Measurements from ENCODE around the gene CLCN6. TPM values are rescaled to one million over a fixed set of nuclear protein-coding genes. Genes with fewer than 3 reads are reported as not detected.

CLCN6 gene
- total RNA-seq, 1 experiment from 2014 or later = 13.7 TPM

DNA sequence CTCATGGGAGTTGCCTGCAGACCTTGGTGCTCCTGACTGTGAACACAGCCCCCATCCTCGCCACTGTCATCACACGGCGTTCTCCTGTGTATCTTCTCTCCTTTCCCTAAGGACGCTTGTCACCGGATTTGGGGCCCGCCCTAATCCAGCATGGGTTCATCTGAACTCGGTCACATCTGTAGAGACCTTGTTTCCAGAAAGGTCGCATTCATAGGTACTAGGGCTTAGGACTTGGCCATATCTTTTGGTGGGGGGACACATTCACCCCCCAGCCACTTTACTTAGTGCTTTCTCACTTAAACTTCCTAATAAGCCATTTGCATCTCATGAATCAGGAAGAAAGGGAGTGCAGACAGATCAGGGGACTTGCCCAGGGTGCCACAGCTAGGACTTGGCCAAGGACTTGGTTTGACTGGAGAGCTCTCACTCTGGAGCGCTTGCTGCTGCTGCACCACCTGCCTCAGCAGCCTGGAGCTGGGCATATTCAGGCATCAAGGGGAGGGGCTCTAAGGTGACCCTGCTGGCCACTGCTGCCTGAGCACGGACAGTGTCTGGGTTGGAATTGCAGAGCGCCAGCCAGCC, 31.9 kb downstream of the CLCN6 start:
- no peak overlapping the region for H3K9ac ChIP-seq (ENCODE audit: low read length)
- intact Hi-C loops (cut with micrococcal nuclease) = loop anchor here (1.0 to 10.0 kb wide), 7 partner anchors 56 to 803 kb away; no protein-coding TSS in a partner anchor
- no peaks in the 10 kb centered on the region for H3K4me1 ChIP-seq (ENCODE audit: control insufficient read depth in 1 of 2, insufficient read depth in 2 of 2, low read length in 2 of 2)
- POLR2A ChIA-PET = interaction anchor here (1.6 kb wide), 1 partner anchor 71 kb away, joined by 9 read pairs; no protein-coding TSS in a partner anchor
- no peaks in the 10 kb centered on the region for H3K9me2 ChIP-seq (ENCODE audit: insufficient read depth)
- CTCF ChIA-PET = interaction anchor here (0.6 to 1.0 kb wide), 6 partner anchors 32 to 145 kb away, joined by 3 to 12 read pairs (median 3); partner anchors contain the start of gene CLCN6
- DNase-seq (ENCODE audit: low read depth, low spot score) (no peak), ATAC-seq (peak; percentile 15; the same call in 1 of the 2 replicates)
- no peaks in the 10 kb centered on the region for H3K79me2 ChIP-seq (ENCODE audit: insufficient read depth, low read length)
- no peak overlapping the region for H3K27ac ChIP-seq (ENCODE audit: low read depth, low read length)
- no TSS peak for BruUV-seq (replicated peaks)
- peaks cover 7 to 26% of the 10 kb centered on the region in 2 experiments; a peak in 2 of 4 replicates for H3K36me3 ChIP-seq (ENCODE audit: control insufficient read depth in 1 of 2, insufficient read depth in 2 of 2, low read length in 2 of 2)
- no peaks in the 10 kb centered on the region for H3K27me3 ChIP-seq (ENCODE audit: insufficient read depth, low read length)
- H2AFZ ChIP-seq (ENCODE audit: low read depth, low read length, poor library complexity, severe bottlenecking) = no peak overlapping the region
- no peak overlapping the region for H3K4me2 ChIP-seq (ENCODE audit: low read length)
- no peaks in the 10 kb centered on the region for H4K20me1 ChIP-seq (ENCODE audit: insufficient read depth)
- TF ChIP-seq, protein P1, sequence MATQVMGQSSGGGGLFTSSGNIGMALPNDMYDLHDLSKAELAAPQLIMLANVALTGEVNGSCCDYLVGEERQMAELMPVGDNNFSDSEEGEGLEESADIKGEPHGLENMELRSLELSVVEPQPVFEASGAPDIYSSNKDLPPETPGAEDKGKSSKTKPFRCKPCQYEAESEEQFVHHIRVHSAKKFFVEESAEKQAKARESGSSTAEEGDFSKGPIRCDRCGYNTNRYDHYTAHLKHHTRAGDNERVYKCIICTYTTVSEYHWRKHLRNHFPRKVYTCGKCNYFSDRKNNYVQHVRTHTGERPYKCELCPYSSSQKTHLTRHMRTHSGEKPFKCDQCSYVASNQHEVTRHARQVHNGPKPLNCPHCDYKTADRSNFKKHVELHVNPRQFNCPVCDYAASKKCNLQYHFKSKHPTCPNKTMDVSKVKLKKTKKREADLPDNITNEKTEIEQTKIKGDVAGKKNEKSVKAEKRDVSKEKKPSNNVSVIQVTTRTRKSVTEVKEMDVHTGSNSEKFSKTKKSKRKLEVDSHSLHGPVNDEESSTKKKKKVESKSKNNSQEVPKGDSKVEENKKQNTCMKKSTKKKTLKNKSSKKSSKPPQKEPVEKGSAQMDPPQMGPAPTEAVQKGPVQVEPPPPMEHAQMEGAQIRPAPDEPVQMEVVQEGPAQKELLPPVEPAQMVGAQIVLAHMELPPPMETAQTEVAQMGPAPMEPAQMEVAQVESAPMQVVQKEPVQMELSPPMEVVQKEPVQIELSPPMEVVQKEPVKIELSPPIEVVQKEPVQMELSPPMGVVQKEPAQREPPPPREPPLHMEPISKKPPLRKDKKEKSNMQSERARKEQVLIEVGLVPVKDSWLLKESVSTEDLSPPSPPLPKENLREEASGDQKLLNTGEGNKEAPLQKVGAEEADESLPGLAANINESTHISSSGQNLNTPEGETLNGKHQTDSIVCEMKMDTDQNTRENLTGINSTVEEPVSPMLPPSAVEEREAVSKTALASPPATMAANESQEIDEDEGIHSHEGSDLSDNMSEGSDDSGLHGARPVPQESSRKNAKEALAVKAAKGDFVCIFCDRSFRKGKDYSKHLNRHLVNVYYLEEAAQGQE (IDR thresholded peaks at IDR 0.05; ENCODE audit: low read depth) = no peak
- TF ChIP-seq YY1 (IDR thresholded peaks at IDR 0.05; ENCODE audit: extremely low read depth, insufficient replicate concordance, low read depth, low read length) (no peak), CEBPB (IDR thresholded peaks at IDR 0.05; ENCODE audit: low read depth) (no peak), EZH2phosphoT487 (IDR thresholded peaks at IDR 0.05; ENCODE audit: borderline replicate concordance) (no peak), ELF1 (IDR thresholded peaks at IDR 0.05; ENCODE audit: borderline replicate concordance, low read depth) (no peak)
- TF ChIP-seq, protein P2, sequence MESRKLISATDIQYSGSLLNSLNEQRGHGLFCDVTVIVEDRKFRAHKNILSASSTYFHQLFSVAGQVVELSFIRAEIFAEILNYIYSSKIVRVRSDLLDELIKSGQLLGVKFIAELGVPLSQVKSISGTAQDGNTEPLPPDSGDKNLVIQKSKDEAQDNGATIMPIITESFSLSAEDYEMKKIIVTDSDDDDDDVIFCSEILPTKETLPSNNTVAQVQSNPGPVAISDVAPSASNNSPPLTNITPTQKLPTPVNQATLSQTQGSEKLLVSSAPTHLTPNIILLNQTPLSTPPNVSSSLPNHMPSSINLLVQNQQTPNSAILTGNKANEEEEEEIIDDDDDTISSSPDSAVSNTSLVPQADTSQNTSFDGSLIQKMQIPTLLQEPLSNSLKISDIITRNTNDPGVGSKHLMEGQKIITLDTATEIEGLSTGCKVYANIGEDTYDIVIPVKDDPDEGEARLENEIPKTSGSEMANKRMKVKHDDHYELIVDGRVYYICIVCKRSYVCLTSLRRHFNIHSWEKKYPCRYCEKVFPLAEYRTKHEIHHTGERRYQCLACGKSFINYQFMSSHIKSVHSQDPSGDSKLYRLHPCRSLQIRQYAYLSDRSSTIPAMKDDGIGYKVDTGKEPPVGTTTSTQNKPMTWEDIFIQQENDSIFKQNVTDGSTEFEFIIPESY (IDR thresholded peaks at IDR 0.05; ENCODE audit: extremely low read depth, insufficient replicate concordance, low read length) = no peak
- H3K9me3 ChIP-seq (ENCODE audit: control insufficient read depth in 1 of 2, insufficient read depth in 1 of 2, low read depth in 1 of 2, low read length in 2 of 2) = no peaks in the 10 kb centered on the region
- RAD21 ChIA-PET (ENCODE audit: low non-redundant PET in 1 of 2, low total read pairs in 2 of 2, uncharacterized antibody in 2 of 2, unreplicated experiment in 2 of 2) = interaction anchor here in 1 of 2 experiments (0.7 kb wide), 1 partner anchor 63 kb away, joined by 3 read pairs; no protein-coding TSS in a partner anchor
- no peak overlapping the region for H3K4me3 ChIP-seq (replicated peaks in 1 of 2; ENCODE audit: low read depth in 1 of 2, low read length in 2 of 2)

Data from HCT116 (cell line).